Trophoblast cell (in vitro differentiated cells and primary cell): ENCODE results near the gene FOXP4.

ENCODE experiments used
- DNase-seq, 2 donors: peaks; one replicate each; pipeline ENCODE4 v3.0.0-alpha.2; 2016
- H2AFZ ChIP-seq: 2 replicates; pipeline ENCODE4 v1.6.1; 2013; ENCODE audit warnings: low read length, moderate library complexity, mild to moderate bottlenecking; ENCODE audit not compliant: insufficient read depth, poor library complexity
- H2AK5ac ChIP-seq: 2 replicates; pipeline ENCODE4 v1.6.1; 2013; ENCODE audit warnings: mild to moderate bottlenecking, low read length
- H2BK120ac ChIP-seq: 2 replicates; pipeline ENCODE4 v1.6.1; 2013; ENCODE audit warnings: low read length, mild to moderate bottlenecking, moderate library complexity; ENCODE audit not compliant: insufficient read depth, poor library complexity
- H2BK12ac ChIP-seq: 2 replicates; pipeline ENCODE4 v1.6.1; 2013; ENCODE audit warnings: mild to moderate bottlenecking, low read length, moderate library complexity
- H2BK5ac ChIP-seq: 2 replicates; pipeline ENCODE4 v1.6.1; 2013; ENCODE audit warnings: low read length, low read depth, moderate library complexity, mild to moderate bottlenecking; ENCODE audit not compliant: poor library complexity
- H3K14ac ChIP-seq: 2 replicates; pipeline ENCODE4 v1.6.1; 2013; ENCODE audit warnings: mild to moderate bottlenecking, low read length
- H3K18ac ChIP-seq: 2 replicates; pipeline ENCODE4 v1.6.1; 2013; ENCODE audit warnings: mild to moderate bottlenecking, low read length
- H3K23ac ChIP-seq: 2 replicates; pipeline ENCODE4 v1.6.1; 2013; ENCODE audit warnings: low read length
- H3K27ac ChIP-seq: 2 replicates; pipeline ENCODE4 v1.5.1; 2013; ENCODE audit warnings: low read depth, mild to moderate bottlenecking, inconsistent platforms, low read length, moderate library complexity
- H3K27me3 ChIP-seq: 2 replicates; pipeline ENCODE4 v1.6.1; 2013; ENCODE audit warnings: inconsistent platforms, mild to moderate bottlenecking, low read length, moderate library complexity; ENCODE audit not compliant: insufficient read depth
- H3K36me3 ChIP-seq, 2 experiments: 1 replicate in 1 of 2; 2 replicates in 1 of 2; pipeline ENCODE4 v1.6.1; 2013; ENCODE audit warnings: low read length in 2 of 2, mild to moderate bottlenecking in 2 of 2, moderate library complexity in 1 of 2; ENCODE audit not compliant: insufficient read depth in 2 of 2, control insufficient read depth in 1 of 2
- H3K4ac ChIP-seq: 2 replicates; pipeline ENCODE4 v1.6.1; 2013; ENCODE audit warnings: low read depth, mild to moderate bottlenecking, low read length, moderate library complexity
- H3K4me1 ChIP-seq, 2 experiments: 1 replicate in 1 of 2; 2 replicates in 1 of 2; pipeline ENCODE4 v1.6.1; 2013; ENCODE audit warnings: low read length in 2 of 2, mild to moderate bottlenecking in 2 of 2, moderate library complexity in 1 of 2; ENCODE audit not compliant: insufficient read depth in 2 of 2, control insufficient read depth in 1 of 2
- H3K4me2 ChIP-seq: 2 replicates; pipeline ENCODE4 v1.6.1; 2013; ENCODE audit warnings: inconsistent platforms, mild to moderate bottlenecking, low read length, moderate library complexity
- H3K4me3 ChIP-seq: 2 replicates; pipeline ENCODE4 v1.5.1; 2013; ENCODE audit warnings: mild to moderate bottlenecking, low read depth, low read length, inconsistent platforms
- H3K79me1 ChIP-seq: one replicate; pipeline ENCODE4 v1.6.1; 2013; ENCODE audit warnings: low read length
- H3K79me2 ChIP-seq: 2 replicates; pipeline ENCODE4 v1.6.1; 2013; ENCODE audit warnings: low read length, mild to moderate bottlenecking; ENCODE audit not compliant: control insufficient read depth, insufficient read depth, poor library complexity
- H3K9ac ChIP-seq: 2 replicates; pipeline ENCODE4 v1.6.1; 2013; ENCODE audit warnings: mild to moderate bottlenecking, low read length
- H3K9me3 ChIP-seq: 2 replicates; pipeline ENCODE4 v1.6.1; 2013; ENCODE audit warnings: low read depth, mild to moderate bottlenecking, control low read depth, inconsistent platforms, low read length; ENCODE audit not compliant: insufficient read depth
- H4K12ac ChIP-seq: 2 replicates; pipeline ENCODE4 v1.6.1; 2013; ENCODE audit warnings: low read depth, mild to moderate bottlenecking, low read length, moderate library complexity
- H4K8ac ChIP-seq: 2 replicates; pipeline ENCODE4 v1.6.1; 2013; ENCODE audit warnings: low read depth, mild to moderate bottlenecking, low read length, moderate library complexity
- H4K91ac ChIP-seq: one replicate; pipeline ENCODE4 v1.6.1; 2013; ENCODE audit warnings: low read depth, mild to moderate bottlenecking, low read length, moderate library complexity
- WGBS: extraction: QIAGEN DNeasy Blood & Tissue Kit; methylation state at CpG from one replicate; pipeline ENCODE4 v1.1.7; 2013; ENCODE audit warnings: missing lambda C conversion rate; ENCODE audit not compliant: insufficient read length, insufficient coverage; ENCODE audit errors: extremely low coverage; 5-methylcytosine and 5-hydroxymethylcytosine counted together

FOXP4 gene

DNA sequence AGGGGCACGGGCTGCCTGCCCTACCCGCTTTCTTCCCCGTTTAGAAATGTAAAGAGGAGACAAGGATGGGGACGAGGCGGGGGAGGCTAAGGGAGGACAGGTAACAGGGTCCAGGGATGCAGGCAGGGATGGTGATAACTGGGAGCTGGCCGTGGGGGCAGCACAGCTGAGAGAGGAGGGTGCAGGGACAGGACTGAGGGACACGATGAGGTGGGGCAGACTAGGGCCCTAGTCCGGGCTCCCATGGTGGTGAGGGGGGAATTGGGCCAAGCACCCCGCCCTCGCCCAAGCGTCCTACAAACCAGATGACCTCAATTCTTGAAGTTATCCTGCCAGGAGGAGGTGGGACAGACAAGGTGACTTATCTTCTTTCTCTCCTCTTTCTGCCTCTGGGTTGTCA is 47.7 kb downstream of the FOXP4 start:
- Histone ChIP-seq H3K14ac (no peak overlapping the region), H4K12ac (no peak overlapping the region), H2AK5ac (no peak overlapping the region), H2BK120ac (no peak overlapping the region), H4K91ac (no peak overlapping the region), H3K4ac (no peak overlapping the region), H3K23ac (no peak overlapping the region), H2AFZ (no peak overlapping the region), H3K36me3 (peaks cover 21 to 22% of the 10 kb centered on the region in 2 experiments), H3K79me1 (no peaks in the 10 kb centered on the region), H3K27me3 (no peaks in the 10 kb centered on the region), H3K27ac (no peak overlapping the region), H3K9me3 (peaks cover 4% of the 10 kb centered on the region), H4K8ac (no peak overlapping the region), H3K79me2 (no peaks in the 10 kb centered on the region), H2BK12ac (no peak overlapping the region), H3K4me3 (no peak overlapping the region), H3K18ac (no peak overlapping the region), H3K9ac (no peak overlapping the region), H3K4me2 (no peak overlapping the region), H2BK5ac (no peak overlapping the region), H3K4me1 (no peaks in the 10 kb centered on the region)
- no CpG with 5 or more reads among the region's 11 CpGs for WGBS
- no peak for DNase-seq

DNA sequence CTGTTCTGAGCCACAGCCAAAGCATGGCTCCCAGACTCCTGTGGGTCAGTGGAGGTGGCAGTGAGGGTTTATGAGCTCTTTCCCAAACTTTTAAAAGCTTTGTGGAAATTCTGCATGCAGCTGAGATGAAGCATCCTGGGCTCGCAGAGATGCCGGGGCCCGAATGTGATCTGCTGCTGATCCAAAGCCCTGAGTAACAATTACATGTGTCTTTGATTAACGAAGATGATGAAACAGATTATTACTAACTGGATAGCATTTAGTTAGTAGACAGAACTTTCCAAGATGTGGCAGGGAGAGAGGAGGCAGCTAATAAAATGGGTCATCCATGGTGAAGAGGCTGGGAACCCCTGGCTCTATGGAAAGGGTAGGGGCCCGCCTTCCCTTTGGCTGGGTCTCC is 48.1 kb downstream of the FOXP4 start:
- no peaks in the 10 kb centered on the region for H3K79me1 ChIP-seq
- no peaks in the 10 kb centered on the region for H3K27me3 ChIP-seq
- no peak overlapping the region for H3K4me3 ChIP-seq
- H3K4me2 ChIP-seq, result no peak overlapping the region
- H4K12ac ChIP-seq, result no peak overlapping the region
- no peak overlapping the region for H4K8ac ChIP-seq
- no CpG with 5 or more reads among the region's 5 CpGs for WGBS
- no peak overlapping the region for H3K18ac ChIP-seq
- no peak overlapping the region for H2BK120ac ChIP-seq
- H3K79me2 ChIP-seq, result no peaks in the 10 kb centered on the region
- no peak overlapping the region for H3K27ac ChIP-seq
- no peak overlapping the region for H2BK12ac ChIP-seq
- H3K36me3 ChIP-seq, result peaks cover 18 to 24% of the 10 kb centered on the region in 2 experiments
- H3K4ac ChIP-seq, result no peak overlapping the region
- H3K23ac ChIP-seq, result no peak overlapping the region
- no peak overlapping the region for H3K14ac ChIP-seq
- H3K9me3 ChIP-seq, result peaks cover 4% of the 10 kb centered on the region
- no peak overlapping the region for H3K9ac ChIP-seq
- H4K91ac ChIP-seq, result no peak overlapping the region
- no peak overlapping the region for H2BK5ac ChIP-seq
- DNase-seq, result no peak
- H2AK5ac ChIP-seq, result no peak overlapping the region
- no peak overlapping the region for H2AFZ ChIP-seq
- no peaks in the 10 kb centered on the region for H3K4me1 ChIP-seq

DNA sequence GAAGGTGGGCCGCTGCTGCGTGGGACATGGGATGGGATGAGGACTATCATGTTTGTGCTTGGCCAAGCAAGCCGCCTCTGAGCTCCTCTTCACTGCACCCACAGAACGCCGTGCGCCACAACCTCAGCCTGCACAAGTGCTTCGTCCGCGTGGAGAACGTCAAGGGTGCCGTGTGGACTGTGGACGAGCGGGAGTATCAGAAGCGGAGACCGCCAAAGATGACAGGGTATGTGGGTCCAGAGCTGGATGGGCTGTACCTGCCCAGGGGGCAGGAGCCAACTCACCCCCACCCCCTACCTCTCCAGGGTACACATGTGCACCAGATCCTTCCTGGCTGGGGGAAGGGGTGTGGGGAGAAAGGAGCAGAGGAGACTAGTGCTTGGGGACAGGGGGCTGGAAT is 48.6 kb downstream of the FOXP4 start:
- Histone ChIP-seq H3K14ac (no peak overlapping the region), H3K79me2 (no peaks in the 10 kb centered on the region), H3K4me2 (no peak overlapping the region), H3K18ac (no peak overlapping the region), H3K4ac (no peak overlapping the region), H4K8ac (no peak overlapping the region), H4K12ac (no peak overlapping the region), H3K9me3 (peaks cover 4% of the 10 kb centered on the region), H4K91ac (no peak overlapping the region), H3K9ac (no peak overlapping the region), H3K79me1 (no peaks in the 10 kb centered on the region), H3K27ac (no peak overlapping the region), H3K23ac (no peak overlapping the region), H3K4me1 (no peaks in the 10 kb centered on the region), H2AK5ac (no peak overlapping the region), H3K36me3 (peaks cover 14 to 24% of the 10 kb centered on the region in 2 experiments), H2BK12ac (no peak overlapping the region), H2AFZ (no peak overlapping the region), H3K4me3 (no peak overlapping the region), H2BK120ac (no peak overlapping the region), H3K27me3 (no peaks in the 10 kb centered on the region), H2BK5ac (no peak overlapping the region)
- WGBS, result no CpG with 5 or more reads among the region's 15 CpGs
- DNase-seq, result no peak

- WGBS, result no CpG with 5 or more reads among the region's 6 CpGs
- DNase-seq, result no peak
- no peak overlapping the region for H4K12ac ChIP-seq
These were observed 49.0 kb downstream of the FOXP4 start for GRCh38 chr6:41595166-41595565.

More at GRCh38 chr6:41595166-41595565, 49.0 kb downstream of the FOXP4 start:
- Histone ChIP-seq H2BK120ac (no peak overlapping the region), H3K4ac (no peak overlapping the region), H2AK5ac (no peak overlapping the region), H4K8ac (no peak overlapping the region), H3K27me3 (no peaks in the 10 kb centered on the region), H3K23ac (no peak overlapping the region), H3K4me1 (no peaks in the 10 kb centered on the region), H4K91ac (no peak overlapping the region), H3K18ac (no peak overlapping the region), H2BK12ac (no peak overlapping the region), H3K27ac (no peak overlapping the region), H3K9me3 (peaks cover 4% of the 10 kb centered on the region), H2BK5ac (no peak overlapping the region), H3K36me3 (peaks cover 13 to 22% of the 10 kb centered on the region in 2 experiments), H3K4me2 (no peak overlapping the region), H3K14ac (no peak overlapping the region), H3K9ac (no peak overlapping the region), H3K4me3 (no peak overlapping the region), H2AFZ (no peak overlapping the region), H3K79me2 (no peaks in the 10 kb centered on the region), H3K79me1 (no peaks in the 10 kb centered on the region)
